GM21381 (cell line): ENCODE data around the gene SULF2.

Experiments used
- ATAC-seq: cut with Tn5 transposase; IDR thresholded peaks from one replicate; pipeline ENCODE4 v1.9.1; 2021; ENCODE audit warnings: mild to moderate bottlenecking, moderate library complexity; ENCODE audit not compliant: unreplicated experiment

Gene SULF2

GRCh38 chr20:47612670-47613069 lies 172.6 kb downstream of the SULF2 start:
- no peak for ATAC-seq

GRCh38 chr20:47611785-47612184 lies 173.5 kb downstream of the SULF2 start:
- no peak for ATAC-seq

DNA sequence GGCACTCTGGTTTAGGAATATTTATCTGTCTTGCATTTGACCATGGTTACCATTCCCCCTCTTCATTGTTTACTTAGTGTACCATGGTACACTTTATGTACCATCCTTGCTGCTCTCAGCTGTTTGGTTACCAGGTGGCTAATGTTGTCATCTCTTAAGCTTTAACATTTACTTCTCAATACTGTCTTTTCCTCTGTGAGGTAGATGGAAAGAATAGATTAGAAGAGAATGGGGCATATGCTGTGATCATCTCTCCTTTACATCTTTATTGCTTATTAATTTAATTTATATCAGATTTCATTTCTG lies 174.4 kb downstream of the SULF2 start:
- no peak for ATAC-seq

GRCh38 chr20:47610247-47610944 lies 174.9 kb downstream of the SULF2 start:
- ATAC-seq: no peak

- ATAC-seq: no peak
These were observed 176.3 kb downstream of the SULF2 start for GRCh38 chr20:47609001-47609400.
